ENCODE data around the gene IGSF9B. TPM values are rescaled to one million over a fixed set of nuclear protein-coding genes. Genes with fewer than 3 reads are reported as not detected.

IGSF9B gene
- total RNA-seq, 2 experiments from 2014 or later: 96.3 to 118 TPM

- ATAC-seq: peak; percentile 70
Measured at GRCh38 chr11:133945087-133945974, 11.4 kb downstream of the IGSF9B start.

GRCh38 chr11:133943950-133944698, 12.6 kb downstream of the IGSF9B start:
- POLR2A ChIA-PET: interaction anchor here (0.9 to 1.6 kb wide), 5 partner anchors 12 to 91 kb away, joined by 3 to 8 read pairs (median 4); partner anchors contain the start of gene IGSF9B
- Mint-ChIP-seq H3K4me3 (peak overlapping the region; percentile 82), H3K27me3 (ENCODE audit: low read depth) (no peaks in the 10 kb centered on the region), H3K9me3 (ENCODE audit: insufficient read depth) (no peaks in the 10 kb centered on the region), H3K36me3 (ENCODE audit: low read depth) (peaks cover 69% of the 10 kb centered on the region), H3K4me1 (ENCODE audit: low read depth) (peaks cover 92% of the 10 kb centered on the region), H3K27ac (peak overlapping the region; percentile 96)
- DNase-seq (no peak), ATAC-seq (no peak)
- CTCF ChIA-PET: interaction anchor here (1.0 to 6.9 kb wide), 6 partner anchors 13 to 106 kb away, joined by 3 to 49 read pairs (median 4); partner anchors contain the start of gene IGSF9B

More at GRCh38 chr11:133945087-133945974, 11.4 kb downstream of the IGSF9B start:
- no peaks in the 10 kb centered on the region for H3K9me3 Mint-ChIP-seq (ENCODE audit: insufficient read depth)
- peak overlapping the region; percentile 82 for H3K4me3 Mint-ChIP-seq
- peak; percentile 93 for DNase-seq
- H3K36me3 Mint-ChIP-seq (ENCODE audit: low read depth): peaks cover 58% of the 10 kb centered on the region
- ChIA-PET POLR2A (interaction anchor here (1.1 to 1.6 kb wide), 3 partner anchors 11 to 89 kb away, joined by 3 to 8 read pairs (median 4); partner anchors contain the start of gene IGSF9B), CTCF (interaction anchor here (0.9 to 6.9 kb wide), 6 partner anchors 12 to 105 kb away, joined by 3 to 49 read pairs (median 14); partner anchors contain the start of gene IGSF9B)
- H3K27ac Mint-ChIP-seq: peak overlapping the region; percentile 96
- no peaks in the 10 kb centered on the region for H3K27me3 Mint-ChIP-seq (ENCODE audit: low read depth)
- peaks cover 94% of the 10 kb centered on the region for H3K4me1 Mint-ChIP-seq (ENCODE audit: low read depth)

- no peak for ATAC-seq
- ChIA-PET POLR2A (no interaction called here), CTCF (interaction anchor here (0.7 to 6.9 kb wide), 5 partner anchors 15 to 102 kb away, joined by 3 to 49 read pairs (median 3); partner anchors contain the start of gene IGSF9B)
- Mint-ChIP-seq H3K27me3 (ENCODE audit: low read depth) (no peaks in the 10 kb centered on the region), H3K27ac (peak overlapping the region; percentile 63), H3K36me3 (ENCODE audit: low read depth) (peaks cover 76% of the 10 kb centered on the region), H3K4me1 (ENCODE audit: low read depth) (peaks cover 77% of the 10 kb centered on the region), H3K4me3 (no peak overlapping the region), H3K9me3 (ENCODE audit: insufficient read depth) (no peaks in the 10 kb centered on the region)
- DNase-seq: no peak
Measured at GRCh38 chr11:133942577-133942976, 14.2 kb downstream of the IGSF9B start.

- H3K27ac Mint-ChIP-seq: peak overlapping the region; percentile 63
- ATAC-seq: no peak
- DNase-seq: no peak
- H3K36me3 Mint-ChIP-seq (ENCODE audit: low read depth): peaks cover 83% of the 10 kb centered on the region
- CTCF ChIA-PET: no interaction called here
- H3K4me3 Mint-ChIP-seq: no peak overlapping the region
- no peaks in the 10 kb centered on the region for H3K27me3 Mint-ChIP-seq (ENCODE audit: low read depth)
- no peaks in the 10 kb centered on the region for H3K9me3 Mint-ChIP-seq (ENCODE audit: insufficient read depth)
- POLR2A ChIA-PET: no interaction called here
- H3K4me1 Mint-ChIP-seq (ENCODE audit: low read depth): peaks cover 68% of the 10 kb centered on the region
Measured at GRCh38 chr11:133941546-133941945, 15.2 kb downstream of the IGSF9B start.

- no peak for ATAC-seq
- ChIA-PET CTCF (no interaction called here), POLR2A (no interaction called here)
- DNase-seq: no peak
- Mint-ChIP-seq H3K27ac (no peak overlapping the region), H3K4me3 (no peak overlapping the region), H3K27me3 (ENCODE audit: low read depth) (no peaks in the 10 kb centered on the region), H3K36me3 (ENCODE audit: low read depth) (peaks cover 85% of the 10 kb centered on the region), H3K9me3 (ENCODE audit: insufficient read depth) (no peaks in the 10 kb centered on the region), H3K4me1 (ENCODE audit: low read depth) (peaks cover 53% of the 10 kb centered on the region)
Measured at GRCh38 chr11:133940034-133940433, 16.7 kb downstream of the IGSF9B start.

GRCh38 chr11:133939558-133939957, 17.2 kb downstream of the IGSF9B start:
- ATAC-seq (no peak), DNase-seq (no peak)
- Mint-ChIP-seq H3K27ac (no peak overlapping the region), H3K4me1 (ENCODE audit: low read depth) (peaks cover 49% of the 10 kb centered on the region), H3K9me3 (ENCODE audit: insufficient read depth) (no peaks in the 10 kb centered on the region), H3K36me3 (ENCODE audit: low read depth) (peaks cover 86% of the 10 kb centered on the region), H3K27me3 (ENCODE audit: low read depth) (no peaks in the 10 kb centered on the region), H3K4me3 (no peak overlapping the region)
- ChIA-PET CTCF (interaction anchor here (2.8 kb wide), 1 partner anchor 12 kb away, joined by 13 read pairs; no protein-coding TSS in a partner anchor), POLR2A (interaction anchor here (1.0 kb wide), 1 partner anchor 13 kb away, joined by 3 read pairs; no protein-coding TSS in a partner anchor)

- POLR2A ChIA-PET: interaction anchor here (0.8 kb wide), 1 partner anchor 12 kb away, joined by 3 read pairs; no protein-coding TSS in a partner anchor
- no peak for ATAC-seq
- peaks cover 38% of the 10 kb centered on the region for H3K4me1 Mint-ChIP-seq (ENCODE audit: low read depth)
- no peak overlapping the region for H3K27ac Mint-ChIP-seq
- peaks cover 84% of the 10 kb centered on the region for H3K36me3 Mint-ChIP-seq (ENCODE audit: low read depth)
- H3K9me3 Mint-ChIP-seq (ENCODE audit: insufficient read depth): no peaks in the 10 kb centered on the region
- no peak overlapping the region for H3K4me3 Mint-ChIP-seq
- no peak for DNase-seq
- CTCF ChIA-PET: interaction anchor here (1.5 to 2.8 kb wide), 2 partner anchors 9 to 11 kb away, joined by 6 to 13 read pairs; no protein-coding TSS in a partner anchor
- no peaks in the 10 kb centered on the region for H3K27me3 Mint-ChIP-seq (ENCODE audit: low read depth)
Measured at GRCh38 chr11:133938166-133938565, 18.6 kb downstream of the IGSF9B start.

- ATAC-seq (no peak), DNase-seq (no peak)
- POLR2A ChIA-PET: no interaction called here
- H3K27ac Mint-ChIP-seq: peak overlapping the region; percentile 44
- CTCF ChIA-PET: interaction anchor here (1.5 to 2.8 kb wide), 2 partner anchors 10 kb away, joined by 6 to 13 read pairs; no protein-coding TSS in a partner anchor
- H3K27me3 Mint-ChIP-seq (ENCODE audit: low read depth): no peaks in the 10 kb centered on the region
- H3K4me3 Mint-ChIP-seq: no peak overlapping the region
- no peaks in the 10 kb centered on the region for H3K9me3 Mint-ChIP-seq (ENCODE audit: insufficient read depth)
- peaks cover 31% of the 10 kb centered on the region for H3K4me1 Mint-ChIP-seq (ENCODE audit: low read depth)
- peaks cover 80% of the 10 kb centered on the region for H3K36me3 Mint-ChIP-seq (ENCODE audit: low read depth)
Measured at GRCh38 chr11:133937468-133937867, 19.3 kb downstream of the IGSF9B start.

- H3K4me1 Mint-ChIP-seq (ENCODE audit: low read depth): peaks cover 27% of the 10 kb centered on the region
- POLR2A ChIA-PET: no interaction called here
- CTCF ChIA-PET: interaction anchor here (2.8 kb wide), 1 partner anchor 9 kb away, joined by 13 read pairs; no protein-coding TSS in a partner anchor
- no peak overlapping the region for H3K4me3 Mint-ChIP-seq
- peaks cover 76% of the 10 kb centered on the region for H3K36me3 Mint-ChIP-seq (ENCODE audit: low read depth)
- DNase-seq (no peak), ATAC-seq (no peak)
- no peak overlapping the region for H3K27ac Mint-ChIP-seq
- H3K27me3 Mint-ChIP-seq (ENCODE audit: low read depth): no peaks in the 10 kb centered on the region
- H3K9me3 Mint-ChIP-seq (ENCODE audit: insufficient read depth): no peaks in the 10 kb centered on the region
Measured at GRCh38 chr11:133937015-133937414, 19.8 kb downstream of the IGSF9B start.

- no peak overlapping the region for H3K4me3 Mint-ChIP-seq
- peak overlapping the region; percentile 46 for H3K27ac Mint-ChIP-seq
- POLR2A ChIA-PET: no interaction called here
- H3K4me1 Mint-ChIP-seq (ENCODE audit: low read depth): peaks cover 24% of the 10 kb centered on the region
- H3K27me3 Mint-ChIP-seq (ENCODE audit: low read depth): no peaks in the 10 kb centered on the region
- H3K9me3 Mint-ChIP-seq (ENCODE audit: insufficient read depth): no peaks in the 10 kb centered on the region
- CTCF ChIA-PET: no interaction called here
- ATAC-seq: no peak
- peaks cover 74% of the 10 kb centered on the region for H3K36me3 Mint-ChIP-seq (ENCODE audit: low read depth)
- DNase-seq: no peak
Measured at GRCh38 chr11:133936592-133936991, 20.2 kb downstream of the IGSF9B start.

- peaks cover 21% of the 10 kb centered on the region for H3K4me1 Mint-ChIP-seq (ENCODE audit: low read depth)
- H3K36me3 Mint-ChIP-seq (ENCODE audit: low read depth): peaks cover 70% of the 10 kb centered on the region
- peak overlapping the region; percentile 46 for H3K27ac Mint-ChIP-seq
- H3K27me3 Mint-ChIP-seq (ENCODE audit: low read depth): no peaks in the 10 kb centered on the region
- CTCF ChIA-PET: no interaction called here
- DNase-seq: no peak
- H3K4me3 Mint-ChIP-seq: no peak overlapping the region
- no peaks in the 10 kb centered on the region for H3K9me3 Mint-ChIP-seq (ENCODE audit: insufficient read depth)
- no peak for ATAC-seq
- POLR2A ChIA-PET: no interaction called here
Measured at GRCh38 chr11:133936136-133936535, 20.6 kb downstream of the IGSF9B start.

All from activated CD8-positive, alpha-beta T cell treated with anti-CD3 and anti-CD28 coated beads, Interleukin-2, amount 10 ng/mL, durations not matched to agents 7 days and 5 days (primary cell).